GM18505 (cell line): ENCODE measurements around the gene ULK1.
A peak's percentile ranks its signal among the peaks of the same experiment; 100 is the strongest.

ENCODE experiments used
- ATAC-seq: cut with Tn5 transposase; IDR thresholded peaks from one replicate; pipeline ENCODE4 v1.9.1; 2021; ENCODE audit not compliant: unreplicated experiment
- POLR2A ChIP-seq: IDR thresholded peaks from 4 replicates; pipeline ENCODE4 v1.6.1; 2011; ENCODE audit warnings: borderline replicate concordance; ENCODE audit not compliant: insufficient read depth, insufficient read length; ENCODE audit errors: extremely low read depth

The ULK1 gene

GRCh38 chr12:131919051-131919347, 24.6 kb downstream of the ULK1 start:
- ATAC-seq = no peak
- TF ChIP-seq POLR2A = no peak

- TF ChIP-seq POLR2A = no peak
- no peak for ATAC-seq
Measured at GRCh38 chr12:131919366-131920156, 25.1 kb downstream of the ULK1 start.

GRCh38 chr12:131920157-131920508, 25.7 kb downstream of the ULK1 start:
- no peak for ATAC-seq
- no peak for TF ChIP-seq POLR2A

GRCh38 chr12:131920902-131921840, 26.7 kb downstream of the ULK1 start:
- ATAC-seq = no peak
- TF ChIP-seq POLR2A = no peak

GRCh38 chr12:131921866-131922769, 27.7 kb downstream of the ULK1 start:
- no peak for ATAC-seq
- no peak for TF ChIP-seq POLR2A

- no peak for TF ChIP-seq POLR2A
- ATAC-seq = no peak
Measured at GRCh38 chr12:131922772-131923171, 28.4 kb downstream of the ULK1 start.

GRCh38 chr12:131923260-131923659, 28.8 kb downstream of the ULK1 start:
- peak; percentile 83 for ATAC-seq
- peak; percentile 44 for TF ChIP-seq POLR2A

GRCh38 chr12:131927110-131928079, 33.0 kb downstream of the ULK1 start:
- no peak for ATAC-seq
- no peak for TF ChIP-seq POLR2A

- no peak for TF ChIP-seq POLR2A
Measured at GRCh38 chr12:131928080-131928710, 33.8 kb downstream of the ULK1 start.

GRCh38 chr12:131928711-131929580, 34.5 kb downstream of the ULK1 start, which contains the start of gene PUS1:
Gene PUS1 (plus strand): TSS chr12:131929276. CDS start chr12:131929723, 447 bp downstream.
- TF ChIP-seq POLR2A = peak; percentile 91
- ATAC-seq = peak; percentile 65

More at GRCh38 chr12:131928080-131928710, 33.8 kb downstream of the ULK1 start:
- ATAC-seq = no peak

- TF ChIP-seq POLR2A = no peak
- ATAC-seq = no peak
Measured at GRCh38 chr12:131929581-131930456, 35.4 kb downstream of the ULK1 start.
